ENCODE results near the gene NSD2. TPM values are rescaled to one million over a fixed set of nuclear protein-coding genes. Genes with fewer than 3 reads are reported as not detected.
"Not testable (repeated sequence)": the region's sequence is repeated elsewhere in the genome, so short reads cannot be mapped to it uniquely, and the experiment has no call there.

The NSD2 gene
- total RNA-seq, 1 donor from 2014 or later: 237 TPM

GRCh38 chr4:1993718-1994516 is 122.7 kb downstream of the NSD2 start:
- intact Hi-C loops (cut with micrococcal nuclease): not testable (repeated sequence)

DNA sequence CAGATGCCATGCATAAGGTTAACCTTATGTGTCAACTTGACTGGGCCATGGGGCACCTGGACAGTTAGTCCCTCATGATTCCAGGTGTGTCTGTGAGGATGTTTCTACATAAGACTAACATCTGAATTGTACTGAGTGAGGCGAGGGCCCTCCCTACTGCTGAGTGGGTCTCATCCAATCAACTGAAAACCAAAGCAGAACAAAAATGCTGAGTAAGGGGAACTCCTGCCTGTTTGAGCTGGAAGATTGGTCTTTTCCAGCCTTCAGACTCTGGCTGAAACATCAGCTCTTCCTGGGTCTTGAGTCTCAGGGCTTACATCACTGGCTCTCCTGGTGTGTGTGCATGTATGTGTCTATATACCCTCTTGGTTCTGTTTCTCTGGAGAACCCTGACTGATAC is 123.7 kb downstream of the NSD2 start:
- intact Hi-C loops (cut with micrococcal nuclease): no loop called here

- intact Hi-C loops (cut with micrococcal nuclease): no loop called here
These were observed 125.8 kb downstream of the NSD2 start for GRCh38 chr4:1996866-1997611.

GRCh38 chr4:1997712-1998111 is 126.5 kb downstream of the NSD2 start:
- intact Hi-C loops (cut with micrococcal nuclease): no loop called here

DNA sequence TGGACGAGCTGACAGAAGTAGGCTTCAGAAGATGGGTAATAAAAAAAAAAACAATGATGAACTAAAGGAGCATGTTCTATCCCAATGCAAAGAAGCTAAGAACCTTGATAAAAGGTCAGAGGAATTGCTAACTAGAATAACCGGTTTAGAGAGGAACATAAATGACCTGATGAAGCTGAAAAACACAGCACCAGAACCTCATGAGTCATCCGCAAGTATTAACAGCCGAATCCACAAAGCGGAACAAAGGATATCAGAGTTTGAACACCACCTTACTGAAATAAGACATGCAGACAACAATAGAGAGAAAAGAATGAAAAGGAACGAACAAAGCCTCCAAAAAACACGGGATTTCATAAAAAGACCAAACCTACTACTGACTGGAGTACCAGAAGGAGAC is 127.1 kb downstream of the NSD2 start:
- intact Hi-C loops (cut with micrococcal nuclease): no loop called here

- intact Hi-C loops (cut with micrococcal nuclease): not testable (repeated sequence)
These were observed 128.1 kb downstream of the NSD2 start for GRCh38 chr4:1999308-1999707.

DNA sequence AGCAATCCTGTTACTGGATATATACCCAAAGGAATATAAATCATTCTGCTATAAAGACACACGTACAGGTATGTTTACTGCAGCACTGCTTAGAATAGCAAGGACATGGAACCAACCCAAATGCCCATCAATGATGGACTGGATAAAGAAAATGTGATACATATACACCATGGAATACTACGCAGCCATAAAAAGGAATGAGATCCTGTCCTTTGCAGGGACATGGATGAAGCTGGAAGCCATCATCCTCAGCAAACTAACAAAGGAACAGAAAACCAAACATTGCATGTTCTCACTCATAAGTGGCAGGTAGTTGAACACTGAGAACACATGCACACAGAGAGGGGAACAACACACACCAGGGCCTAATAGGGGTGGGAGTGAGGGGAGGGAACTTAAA is 132.2 kb downstream of the NSD2 start:
- intact Hi-C loops (cut with micrococcal nuclease): loop anchor here (10.0 kb wide), 1 partner anchor 171 kb away; no protein-coding TSS in a partner anchor

DNA sequence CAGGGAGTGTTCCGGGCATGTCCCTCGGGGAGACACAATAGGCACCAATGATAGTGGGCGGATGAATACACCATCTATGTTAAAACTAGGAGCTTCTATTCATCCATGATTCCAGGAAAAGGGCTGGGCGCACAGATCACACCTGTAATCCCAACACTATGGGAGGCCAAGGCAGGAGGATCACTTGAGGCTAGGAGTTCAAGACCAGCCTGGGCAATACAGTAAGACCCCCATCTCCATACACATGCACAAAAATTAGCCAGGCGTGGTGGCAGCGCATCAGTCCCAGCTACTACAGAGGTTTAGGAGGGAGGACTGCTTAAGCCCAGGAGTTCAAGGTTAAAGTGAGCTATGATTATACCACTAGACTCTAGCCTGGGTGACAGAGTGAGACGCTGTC is 135.2 kb downstream of the NSD2 start:
- intact Hi-C loops (cut with micrococcal nuclease): loop anchor here (10.0 kb wide), 1 partner anchor 168 kb away; no protein-coding TSS in a partner anchor

- intact Hi-C loops (cut with micrococcal nuclease): loop anchor here (10.0 kb wide), 1 partner anchor 168 kb away; no protein-coding TSS in a partner anchor
These were observed 135.9 kb downstream of the NSD2 start for GRCh38 chr4:2006956-2007653.

DNA sequence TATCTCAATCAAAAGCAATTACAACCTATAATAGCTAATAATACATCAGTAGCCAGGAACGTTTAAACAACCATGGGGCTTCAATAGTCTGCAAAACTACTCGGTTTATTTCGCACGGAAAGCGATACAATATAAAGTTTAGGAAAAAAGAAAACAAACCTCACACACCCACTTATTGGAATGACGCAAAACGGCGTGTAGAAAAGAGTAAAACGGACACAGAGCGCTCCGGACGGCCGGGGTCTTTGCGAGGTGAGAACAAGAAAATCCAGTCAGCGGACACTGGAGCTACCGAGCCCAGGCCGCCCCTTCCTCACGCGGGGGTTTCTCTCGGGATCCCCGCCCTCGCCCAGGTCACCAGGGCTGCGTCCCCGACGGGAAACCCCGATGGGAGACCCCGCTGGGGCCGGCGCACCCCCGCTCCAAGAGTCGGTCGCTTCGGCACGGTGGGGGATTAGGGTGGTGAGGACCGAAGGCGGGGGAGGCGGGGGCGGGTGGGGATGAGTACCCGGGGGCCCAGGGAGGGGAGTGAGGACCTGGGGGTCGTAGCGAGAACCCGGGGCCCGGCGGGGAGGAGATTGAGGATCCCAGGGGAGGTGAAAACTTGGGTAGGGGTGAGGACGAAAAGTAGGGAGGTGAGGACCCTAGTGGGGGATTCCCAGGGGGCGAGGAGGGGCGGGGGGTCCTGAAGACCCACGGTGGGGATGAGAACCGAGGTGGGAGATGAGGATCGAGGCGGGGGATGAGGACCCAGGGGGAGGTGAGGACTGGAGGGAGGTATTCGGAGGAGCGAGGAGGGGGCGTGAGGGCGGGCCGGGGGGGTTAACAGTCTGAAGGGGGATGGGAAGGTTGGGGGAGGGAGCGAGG is 136.8 kb downstream of the NSD2 start:
- intact Hi-C loops (cut with micrococcal nuclease): loop anchor here (1.0 to 10.0 kb wide), 2 partner anchors 167 to 410 kb away; partner anchors contain the start of genes CFAP99 and ZFYVE28

DNA sequence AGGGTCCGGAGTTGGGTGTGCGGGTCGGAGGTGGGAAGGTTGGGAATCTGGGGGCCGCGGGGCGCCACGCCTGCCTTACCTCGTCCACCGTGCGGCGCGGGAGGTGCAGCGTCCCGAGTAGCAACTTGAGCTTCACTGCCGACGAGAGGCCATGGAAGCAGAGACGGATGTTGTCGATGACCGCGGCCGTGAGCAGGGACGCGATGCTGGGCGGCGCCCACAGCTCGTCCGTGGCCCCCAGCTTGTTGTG is 137.4 kb downstream of the NSD2 start:
- intact Hi-C loops (cut with micrococcal nuclease): loop anchor here (1.0 to 10.0 kb wide), 2 partner anchors 166 to 410 kb away; partner anchors contain the start of genes CFAP99 and ZFYVE28

- intact Hi-C loops (cut with micrococcal nuclease): loop anchor here (1.0 to 10.0 kb wide), 7 partner anchors 32 to 409 kb away; partner anchors contain the start of genes CFAP99, HAUS3, LETM1 and MXD4
These were observed 137.9 kb downstream of the NSD2 start, which contains the start of gene NELFA for GRCh38 chr4:2008921-2009650. Gene NELFA (minus strand): TSS chr4:2008974. CDS start chr4:2008959, 15 bp downstream.

DNA sequence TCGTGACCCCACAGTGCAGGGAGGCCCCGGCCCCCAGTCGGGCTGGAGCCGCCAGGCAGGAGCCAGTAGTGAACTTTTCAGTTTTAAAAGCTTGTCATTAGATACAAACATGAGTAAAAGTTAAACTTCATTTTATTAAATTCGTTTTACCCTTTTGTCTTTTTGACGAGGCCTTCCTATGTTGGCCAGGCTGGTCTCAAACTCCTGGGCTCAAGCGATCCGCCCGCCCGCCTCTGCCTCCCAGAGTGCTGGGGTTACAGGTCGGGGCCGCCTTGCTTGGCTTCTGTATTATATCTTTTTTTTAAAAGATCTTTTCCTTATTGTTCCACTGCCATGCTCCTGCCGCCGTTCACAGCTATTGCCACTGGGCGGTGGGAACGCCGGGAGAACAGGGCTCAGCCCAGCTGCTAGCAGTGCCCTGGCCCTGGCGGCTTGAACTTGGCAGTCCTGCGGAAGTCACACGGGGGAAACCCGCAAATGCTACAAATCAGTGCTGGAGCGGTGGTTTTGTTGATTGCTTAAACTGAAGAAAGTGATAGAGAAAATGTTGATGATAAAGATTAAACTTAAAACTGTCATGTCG is 138.5 kb downstream of the NSD2 start:
- intact Hi-C loops (cut with micrococcal nuclease): loop anchor here (1.0 to 10.0 kb wide), 6 partner anchors 32 to 253 kb away; partner anchors contain the start of genes HAUS3, LETM1, MXD4 and POLN

GRCh38 chr4:2011583-2011982 is 140.4 kb downstream of the NSD2 start:
- intact Hi-C loops (cut with micrococcal nuclease): no loop called here

DNA sequence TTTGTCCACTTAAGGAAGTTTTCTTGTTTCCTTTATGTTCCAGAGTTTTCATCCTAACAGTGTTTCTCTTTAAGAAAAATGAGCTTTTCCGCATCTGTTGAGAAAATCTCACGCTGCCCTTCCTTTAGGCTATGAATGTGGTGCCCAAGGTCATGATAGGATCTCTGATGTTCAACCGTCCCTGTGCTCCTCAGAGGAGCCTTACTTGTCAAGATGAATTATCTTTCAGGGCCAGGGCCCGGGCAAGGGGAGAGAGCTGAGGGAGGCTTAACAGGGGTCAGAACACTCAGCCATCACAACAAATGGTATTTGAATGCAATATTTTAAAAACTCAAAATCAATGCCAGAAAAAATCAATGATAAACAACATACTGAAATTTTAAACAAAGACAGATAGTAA is 143.8 kb downstream of the NSD2 start:
- intact Hi-C loops (cut with micrococcal nuclease): no loop called here

GRCh38 chr4:2021358-2022018 is 150.3 kb downstream of the NSD2 start:
- intact Hi-C loops (cut with micrococcal nuclease): not testable (repeated sequence)

DNA sequence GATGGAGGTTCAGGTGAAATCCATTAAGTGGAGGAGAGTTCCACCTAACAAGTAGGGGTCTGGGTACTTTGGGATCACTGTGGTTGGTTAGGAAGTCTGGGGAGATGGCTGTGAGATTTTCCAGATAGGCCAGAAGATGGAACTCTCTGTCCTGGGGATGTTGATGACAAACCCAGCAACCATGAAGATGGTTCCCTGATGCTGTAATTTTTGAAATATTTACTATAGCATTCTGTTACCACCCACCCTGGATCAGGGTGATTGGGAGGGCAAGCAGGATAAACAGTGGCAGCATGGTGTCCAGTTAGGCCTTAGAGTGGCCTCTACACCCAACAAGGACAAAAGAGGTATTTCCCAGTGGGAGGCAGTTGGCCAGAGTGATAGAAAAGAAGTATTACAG is 153.5 kb downstream of the NSD2 start:
- intact Hi-C loops (cut with micrococcal nuclease): no loop called here

DNA sequence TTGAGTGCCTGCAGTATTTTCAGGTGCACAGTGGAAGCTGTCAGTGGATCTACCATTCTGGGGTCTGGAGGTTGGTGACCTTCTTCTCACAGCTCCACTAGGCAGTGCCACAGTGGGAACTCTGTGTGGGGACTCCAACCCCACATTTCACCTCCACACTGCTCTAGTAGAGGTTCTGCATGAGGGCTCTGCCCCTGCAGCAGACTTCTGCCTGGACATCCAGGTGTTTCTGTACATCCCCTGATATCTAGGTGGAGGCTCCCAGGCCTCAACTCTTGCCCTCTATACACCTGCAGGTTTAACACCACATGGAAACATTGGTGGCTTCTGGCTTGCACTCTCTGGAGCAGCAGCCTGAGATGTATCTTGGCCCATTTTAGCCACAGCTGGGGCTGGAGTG is 154.6 kb downstream of the NSD2 start:
- intact Hi-C loops (cut with micrococcal nuclease): no loop called here

DNA sequence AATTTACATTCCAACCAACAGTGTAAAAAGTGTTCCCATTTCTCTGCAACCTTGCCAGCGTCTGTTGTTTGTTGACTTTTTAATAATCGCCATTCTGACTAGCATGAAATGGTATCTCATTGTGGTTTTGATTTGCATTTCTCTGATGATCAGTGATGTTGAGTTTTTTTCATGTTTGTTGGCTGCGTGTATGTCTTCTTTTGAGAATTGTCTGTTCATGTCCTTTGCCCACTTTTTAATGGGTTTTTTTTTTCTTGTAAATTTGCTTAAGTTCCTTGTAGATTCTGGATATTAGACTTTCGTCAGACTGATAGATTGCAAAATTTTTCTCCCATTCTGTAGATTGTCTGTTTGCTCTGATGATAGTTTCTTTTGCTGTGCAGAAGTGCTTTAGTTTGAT is 155.9 kb downstream of the NSD2 start:
- intact Hi-C loops (cut with micrococcal nuclease): not testable (repeated sequence)

All from T-helper 2 cell treated with Interferon-gamma antibody and Interleukin-4, amounts not matched to agents 100 ng/mL and 5 ng/mL, for 36 hours (primary cell).